K562 (cell line): ENCODE data around the gene LY6G5B. TPM values are rescaled to one million over a fixed set of nuclear protein-coding genes. Genes with fewer than 3 reads are reported as not detected.
A peak's percentile ranks its signal among the peaks of the same experiment; 100 is the strongest.

ENCODE experiments used
- ATAC-seq: fragments of 200-7000 bp; cut with Tn5 transposase; 3 replicates; pipeline ENCODE4 v1.9.1; 2020; ENCODE audit warnings: moderate library complexity
- BruUV-seq: library from RNA; stranded (reverse); fragments of 400-500 nt; replicated peaks from 2 replicates; lab custom pipeline; 2021; lab: Mats Ljungman, UMichigan
- CTCF ChIA-PET: fragments of 300-600 bp; formaldehyde crosslinking; extraction: SDS; loops from one replicate; lab custom pipeline; 2021; ENCODE audit warnings: low intra/inter-chr PET ratio; lab: Yijun Ruan, JAX
- POLR2A ChIA-PET: fragments of 300-600, 350-650 bp; sonication (Branson Sonifier 250); formaldehyde crosslinking; extraction: SDS; loops from one replicate; lab custom pipeline; 2021; ENCODE audit warnings: antibody characterized with exemption, inconsistent platforms; lab: Yijun Ruan, JAX
- DNase-seq, 4 experiments: peaks; one replicate each; pipeline versions ENCODE4 v3.0.0 to v3.0.0-alpha.2; 2011 to 2018; ENCODE audit warnings: low spot score in 3 of 4, mixed read lengths in 3 of 4; ENCODE audit errors: extremely low read depth in 1 of 4
- FAIRE-seq: peaks from 2 replicates; lab custom pipeline; 2011; peaks lifted over from hg19 to GRCh38; lab: Jason Lieb, UNC
- H2AFZ ChIP-seq: 2 replicates; pipeline ENCODE4 v1.6.0; 2011; ENCODE audit warnings: low read depth, low read length, control low read depth, inconsistent platforms
- H3K27ac ChIP-seq: fragments of 200-600 bp; 3 replicates; pipeline ENCODE4 v1.8.0; 2011; ENCODE audit warnings: low read depth, mild to moderate bottlenecking, control low read depth, inconsistent platforms, low read length, moderate library complexity, mixed read lengths; ENCODE audit errors: extremely low read depth
- H3K27me3 ChIP-seq, 2 experiments: fragments of 300-600 bp in 1 of 2; 2 replicates in 1 of 2; 3 replicates in 1 of 2; pipeline versions ENCODE4 v1.6.0 to v1.8.0; 2011; ENCODE audit warnings: inconsistent platforms in 2 of 2, low read length in 2 of 2, mild to moderate bottlenecking in 1 of 2, mixed read lengths in 1 of 2, moderate library complexity in 1 of 2; ENCODE audit not compliant: control insufficient read depth in 2 of 2, insufficient read depth in 2 of 2
- H3K36me3 ChIP-seq: fragments of 300-600 bp; 3 replicates; pipeline ENCODE4 v1.8.0; 2011; ENCODE audit warnings: mild to moderate bottlenecking, low read length, inconsistent platforms; ENCODE audit not compliant: control insufficient read depth, insufficient read depth
- H3K4me1 ChIP-seq, 2 experiments: fragments of 200-600 bp in 1 of 2; replicated peaks in 1 of 2; 2 replicates in 1 of 2; 3 replicates in 1 of 2; pipeline versions ENCODE4 v1.5.1 to v1.8.0; 2011; ENCODE audit warnings: inconsistent platforms in 2 of 2, low read length in 2 of 2, mild to moderate bottlenecking in 1 of 2, mixed read lengths in 1 of 2, moderate library complexity in 1 of 2; ENCODE audit not compliant: control insufficient read depth in 2 of 2, insufficient read depth in 2 of 2
- H3K4me2 ChIP-seq: 2 replicates; pipeline ENCODE4 v1.6.1; 2011; ENCODE audit warnings: low read length, control low read depth, inconsistent platforms, mixed read lengths; ENCODE audit not compliant: insufficient read depth
- H3K4me3 ChIP-seq: fragments of 200-600 bp; sonication (generic), shearing (Covaris generic); 2 replicates; pipeline ENCODE4 v1.5.1; 2016; ENCODE audit warnings: control low read depth, inconsistent platforms
- H3K79me2 ChIP-seq: fragments of 200-600 bp; 3 replicates; pipeline ENCODE4 v1.8.0; 2011; ENCODE audit warnings: low read length, inconsistent platforms; ENCODE audit not compliant: control insufficient read depth, insufficient read depth
- H3K9ac ChIP-seq, 2 experiments: 2 replicates each; pipeline versions ENCODE4 v1.6.0 to v1.6.1; 2011; ENCODE audit warnings: low read depth in 2 of 2, low read length in 2 of 2, control low read depth in 1 of 2, inconsistent platforms in 1 of 2, mild to moderate bottlenecking in 1 of 2, mixed read lengths in 1 of 2; ENCODE audit not compliant: insufficient read depth in 1 of 2
- H3K9me1 ChIP-seq: one replicate; pipeline ENCODE4 v1.6.0; 2011; ENCODE audit warnings: inconsistent platforms, mild to moderate bottlenecking, low read length, moderate library complexity; ENCODE audit not compliant: control insufficient read depth, insufficient read depth
- H3K9me3 ChIP-seq: replicated peaks from 2 replicates; pipeline ENCODE4 v1.5.1; 2011; ENCODE audit warnings: low read depth, low read length, inconsistent platforms; ENCODE audit not compliant: control insufficient read depth, insufficient read depth
- H4K20me1 ChIP-seq: replicated peaks from 2 replicates; pipeline ENCODE4 v1.6.1; 2011; ENCODE audit warnings: low read length, inconsistent platforms, mixed read lengths; ENCODE audit not compliant: control insufficient read depth, insufficient read depth
- DIDO1 ChIP-seq: fragments of 450-650 bp; IDR thresholded peaks from 2 replicates; pipeline ENCODE4 v1.6.1; 2016; ENCODE audit warnings: low read depth, missing biosample characterization, missing genetic modification characterization
- EZH2 ChIP-seq: IDR thresholded peaks from 2 replicates; pipeline ENCODE4 v1.6.1; 2012; ENCODE audit warnings: low read depth, mild to moderate bottlenecking, inconsistent platforms, low read length, borderline replicate concordance
- HDAC3 ChIP-seq: fragments of 450-650 bp; IDR thresholded peaks from 2 replicates; pipeline ENCODE4 v1.6.1; 2018; ENCODE audit warnings: borderline replicate concordance, mild to moderate bottlenecking, moderate library complexity; ENCODE audit not compliant: partially characterized antibody
- MED1 ChIP-seq: sonication (generic); formaldehyde crosslinking; IDR thresholded peaks from 2 replicates; pipeline ENCODE4 v1.8.1; 2023; ENCODE audit warnings: missing genetic modification reagents, borderline replicate concordance
- MYC ChIP-seq, 2 experiments: fragments of 250-450 bp in 1 of 2; sonication (Bioruptor Pico) in 1 of 2; IDR thresholded peaks; 2 replicates each; pipeline versions ENCODE4 v1.5.1 to v1.6.1; 2012 to 2021; ENCODE audit warnings: low read depth in 2 of 2, borderline replicate concordance in 1 of 2, improper control_type of control experiment in 1 of 2, low read length in 1 of 2, mild to moderate bottlenecking in 1 of 2, moderate library complexity in 1 of 2
- PHB2 ChIP-seq: fragments of 450-650 bp; IDR thresholded peaks from 2 replicates; pipeline ENCODE4 v1.6.1; 2017; ENCODE audit warnings: low read depth
- PML ChIP-seq: IDR thresholded peaks from 2 replicates; pipeline ENCODE4 v1.6.1; 2012; ENCODE audit warnings: low read length, inconsistent platforms
- TBL1XR1 ChIP-seq, 2 experiments: IDR thresholded peaks; 2 replicates each; pipeline ENCODE4 v1.6.1; 2012; ENCODE audit warnings: improper control_type of control experiment in 2 of 2, low read length in 2 of 2, mild to moderate bottlenecking in 1 of 2
- ZFP30 ChIP-seq: fragments of 250-450 bp; sonication (Bioruptor Pico); IDR thresholded peaks from 2 replicates; pipeline ENCODE4 v1.8.0; 2022; ENCODE audit warnings: moderate library complexity, mild to moderate bottlenecking, inconsistent platforms, borderline replicate concordance
- ZNF77 ChIP-seq: fragments of 250-450 bp; sonication (Bioruptor Pico); IDR thresholded peaks from 2 replicates; pipeline ENCODE4 v1.5.0; 2020
- WGBS: fragments of 100-300 bp; shearing (Covaris generic); methylation state at CpG from one replicate; pipeline ENCODE4 v1.1.6; 2016; ENCODE audit warnings: low coverage, mixed read lengths; ENCODE audit not compliant: insufficient coverage; ENCODE audit errors: missing lambda C conversion rate; 5-methylcytosine and 5-hydroxymethylcytosine counted together
- in situ Hi-C: fragments of 300-500 bp; cut with MboI; formaldehyde crosslinking; loops from 4 replicates; pipeline ENCODE4 v1.15.0; 2018; ENCODE audit warnings: inconsistent platforms, mixed read lengths
- intact Hi-C: fragments of 100-400 bp; cut with micrococcal nuclease; formaldehyde crosslinking; loops from 2 replicates; pipeline ENCODE4 v1.14.2; 2022
- polyA plus RNA-seq, 8 experiments: library from polyadenylated mRNA; depleted of rRNA in 4 of 8; stranded (reverse) in 5 of 8; unstranded in 3 of 8; fragments of >200 nt; fragmentation: Nextera tagmentation in 2 of 8; fragmentation: Illumina TruSeq in 1 of 8; extraction: Ambion mirVana in 2 of 8; extraction: Trizol in 1 of 8; gene quantifications; 2 replicates each; pipeline versions ENCODE4 v1.2.1 to v1.2.3, GENCODE V29; 2011 to 2014; ENCODE audit warnings: inconsistent platforms in 1 of 8, missing spikeins in 1 of 8
- total RNA-seq, 7 experiments: library from RNA; depleted of rRNA in 6 of 7; stranded (reverse); fragments of >200 nt in 6 of 7; fragmentation: Illumina TruSeq in 2 of 7; extraction: Trizol in 2 of 7; gene quantifications; 2 replicates each; pipeline versions ENCODE4 v1.2.1 to v1.2.3, GENCODE V29; 2011 to 2021; ENCODE audit warnings: low replicate concordance in 1 of 7
- TF ChIP-seq, protein P1 (sequence below): fragments of 250-450 bp; sonication (Bioruptor Pico); IDR thresholded peaks from 2 replicates; pipeline ENCODE4 v1.4.0; 2020; ENCODE audit warnings: mild to moderate bottlenecking, moderate library complexity

LY6G5B gene
- total and polyA plus RNA-seq, 9 of the 15 experiments (the other 6 are each of a cell fraction or from before 2014, with no cell fraction given), result 6.0 to 27.0 (median 7.5) TPM

DNA sequence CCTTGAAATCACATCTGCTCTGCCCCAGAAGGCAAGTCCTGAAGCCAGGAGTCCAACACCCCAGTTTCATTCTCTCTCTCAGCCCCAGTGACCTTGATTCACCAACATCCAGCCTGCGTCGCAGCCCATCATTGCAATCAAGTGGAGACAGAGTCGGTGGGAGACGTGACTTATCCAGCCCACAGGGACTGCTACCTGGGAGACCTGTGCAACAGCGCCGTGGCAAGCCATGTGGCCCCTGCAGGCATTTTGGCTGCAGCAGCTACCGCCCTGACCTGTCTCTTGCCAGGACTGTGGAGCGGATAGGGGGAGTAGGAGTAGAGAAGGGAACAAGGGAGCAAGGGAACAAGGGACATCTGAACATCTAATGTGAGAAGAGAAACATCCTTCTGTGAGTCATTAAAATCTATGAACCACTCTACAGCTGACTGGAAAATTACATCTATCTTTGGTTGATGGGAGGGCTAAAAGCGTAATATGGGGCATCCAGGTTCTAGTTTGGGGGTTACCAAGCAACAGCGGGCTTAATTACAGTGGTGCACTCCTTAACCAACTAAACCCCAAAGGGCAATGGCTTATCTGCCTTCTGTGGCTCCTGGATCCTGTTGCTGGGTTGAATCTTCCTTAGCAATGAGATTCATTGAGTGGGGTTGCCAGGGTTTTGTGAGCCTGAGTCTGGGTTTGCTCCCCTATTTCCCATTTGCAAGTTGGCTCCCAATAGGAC lies 47.9 kb downstream of the LY6G5B start (continued):
- TF ChIP-seq, protein P1, sequence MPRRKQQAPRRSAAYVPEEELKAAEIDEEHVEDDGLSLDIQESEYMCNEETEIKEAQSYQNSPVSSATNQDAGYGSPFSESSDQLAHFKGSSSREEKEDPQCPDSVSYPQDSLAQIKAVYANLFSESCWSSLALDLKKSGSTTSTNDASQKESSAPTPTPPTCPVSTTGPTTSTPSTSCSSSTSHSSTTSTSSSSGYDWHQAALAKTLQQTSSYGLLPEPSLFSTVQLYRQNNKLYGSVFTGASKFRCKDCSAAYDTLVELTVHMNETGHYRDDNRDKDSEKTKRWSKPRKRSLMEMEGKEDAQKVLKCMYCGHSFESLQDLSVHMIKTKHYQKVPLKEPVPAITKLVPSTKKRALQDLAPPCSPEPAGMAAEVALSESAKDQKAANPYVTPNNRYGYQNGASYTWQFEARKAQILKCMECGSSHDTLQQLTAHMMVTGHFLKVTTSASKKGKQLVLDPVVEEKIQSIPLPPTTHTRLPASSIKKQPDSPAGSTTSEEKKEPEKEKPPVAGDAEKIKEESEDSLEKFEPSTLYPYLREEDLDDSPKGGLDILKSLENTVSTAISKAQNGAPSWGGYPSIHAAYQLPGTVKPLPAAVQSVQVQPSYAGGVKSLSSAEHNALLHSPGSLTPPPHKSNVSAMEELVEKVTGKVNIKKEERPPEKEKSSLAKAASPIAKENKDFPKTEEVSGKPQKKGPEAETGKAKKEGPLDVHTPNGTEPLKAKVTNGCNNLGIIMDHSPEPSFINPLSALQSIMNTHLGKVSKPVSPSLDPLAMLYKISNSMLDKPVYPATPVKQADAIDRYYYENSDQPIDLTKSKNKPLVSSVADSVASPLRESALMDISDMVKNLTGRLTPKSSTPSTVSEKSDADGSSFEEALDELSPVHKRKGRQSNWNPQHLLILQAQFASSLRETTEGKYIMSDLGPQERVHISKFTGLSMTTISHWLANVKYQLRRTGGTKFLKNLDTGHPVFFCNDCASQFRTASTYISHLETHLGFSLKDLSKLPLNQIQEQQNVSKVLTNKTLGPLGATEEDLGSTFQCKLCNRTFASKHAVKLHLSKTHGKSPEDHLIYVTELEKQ, result no peak
- TF ChIP-seq MED1 (CRISPR knock-in tag) (no peak), ZFP30 (CRISPR knock-in tag) (no peak)

GRCh38 chr6:31718265-31718664 lies 48.5 kb downstream of the LY6G5B start:
- DNase-seq (no peak), FAIRE-seq (no peak), ATAC-seq (no peak)
- in situ Hi-C loops, result no loop called here
- no peak overlapping the region for H3K4me3 ChIP-seq
- H3K9me1 ChIP-seq, result no peaks in the 10 kb centered on the region
- TF ChIP-seq TBL1XR1 (IDR thresholded peaks at IDR 0.05; ENCODE audit: low read length in 2 of 2), result 0 out of 4 replicates have a peak, but pooled peaks of 1 of the 2 experiments have one; percentile 10
- TF ChIP-seq EZH2, result no peak
- TF ChIP-seq PML, result no peak
- no peak for TF ChIP-seq ZNF77 (CRISPR knock-in tag)
- no peak for TF ChIP-seq MYC (IDR thresholded peaks at IDR 0.05; ENCODE audit: low read depth, low read length)
- no peak for TF ChIP-seq MYC (CRISPR knock-in tag; IDR thresholded peaks at IDR 0.05; ENCODE audit: borderline replicate concordance, low read depth)
- no peak for TF ChIP-seq HDAC3
- no peak for TF ChIP-seq DIDO1
- no peak for TF ChIP-seq PHB2
- WGBS, result 39% methylated on average over 1 of the region's 1 CpG
- ChIA-PET CTCF (interaction anchor here (0.6 kb wide), 1 partner anchor 38 kb away, joined by 3 read pairs; the partner anchor contains the start of gene LY6G5C), POLR2A (interaction anchor here (0.8 to 15.0 kb wide), 4 partner anchors 6 to 18 kb away, joined by 3 to 223 read pairs (median 11); partner anchors contain the start of genes ABHD16A, CLIC1, LY6G6D and LY6G6F)
- no peaks in the 10 kb centered on the region for H3K36me3 ChIP-seq
- peaks cover 22 to 24% of the 10 kb centered on the region in 2 experiments for H3K4me1 ChIP-seq
- H3K4me2 ChIP-seq, result no peak overlapping the region
- H3K27me3 ChIP-seq, result no peaks in the 10 kb centered on the region
- intact Hi-C loops, result no loop called here
- no peaks in the 10 kb centered on the region for H3K79me2 ChIP-seq
- H3K9ac ChIP-seq, result no peak overlapping the region
- no peak overlapping the region for H2AFZ ChIP-seq
- H3K27ac ChIP-seq, result no peak overlapping the region
- BruUV-seq, result no TSS peak
- no peaks in the 10 kb centered on the region for H3K9me3 ChIP-seq
- no peaks in the 10 kb centered on the region for H4K20me1 ChIP-seq
